Measurements from ENCODE around the gene ADGRL2.
"Not testable (repeated sequence)": the region's sequence is repeated elsewhere in the genome, so short reads cannot be mapped to it uniquely, and the experiment has no call there.

Gene ADGRL2

GRCh38 chr1:81878538-81878937, 77.8 kb downstream of the ADGRL2 start:
- Histone ChIP-seq H3K9ac (ENCODE audit: insufficient read length, low read depth) (no peak overlapping the region), H3K9me3 (ENCODE audit: insufficient read depth, low read length) (no peaks in the 10 kb centered on the region), H3K4me1 (ENCODE audit: insufficient read depth, insufficient read length) (no peaks in the 10 kb centered on the region), H3K4me3 (ENCODE audit: insufficient read length, low read depth) (no peak overlapping the region), H3K27me3 (ENCODE audit: insufficient read depth, insufficient read length) (no peaks in the 10 kb centered on the region), H3K36me3 (ENCODE audit: insufficient read depth, insufficient read length, low read length) (peaks cover 3% of the 10 kb centered on the region)
- DNase-seq (ENCODE audit: low read depth, low spot score), result no peak
- TF ChIP-seq YY1 (IDR thresholded peaks at IDR 0.05; ENCODE audit: insufficient read depth, insufficient read length) (no peak), SUZ12 (IDR thresholded peaks at IDR 0.05; ENCODE audit: extremely low read depth, insufficient read depth, insufficient read length) (no peak), ZNF274 (IDR thresholded peaks at IDR 0.05; ENCODE audit: low read depth, low read length) (no peak)

GRCh38 chr1:81880781-81881180, 80.0 kb downstream of the ADGRL2 start:
- Histone ChIP-seq H3K4me3 (ENCODE audit: insufficient read length, low read depth) (no peak overlapping the region), H3K9ac (ENCODE audit: insufficient read length, low read depth) (no peak overlapping the region), H3K9me3 (ENCODE audit: insufficient read depth, low read length) (no peaks in the 10 kb centered on the region), H3K4me1 (ENCODE audit: insufficient read depth, insufficient read length) (no peaks in the 10 kb centered on the region), H3K36me3 (ENCODE audit: insufficient read depth, insufficient read length, low read length) (peaks cover 3% of the 10 kb centered on the region), H3K27me3 (ENCODE audit: insufficient read depth, insufficient read length) (no peaks in the 10 kb centered on the region)
- DNase-seq (ENCODE audit: low read depth, low spot score), result no peak
- TF ChIP-seq ZNF274 (IDR thresholded peaks at IDR 0.05; ENCODE audit: low read depth, low read length) (no peak), YY1 (IDR thresholded peaks at IDR 0.05; ENCODE audit: insufficient read depth, insufficient read length) (no peak), SUZ12 (IDR thresholded peaks at IDR 0.05; ENCODE audit: extremely low read depth, insufficient read depth, insufficient read length) (no peak)

- Histone ChIP-seq H3K9me3 (ENCODE audit: insufficient read depth, low read length) (no peaks in the 10 kb centered on the region), H3K4me3 (ENCODE audit: insufficient read length, low read depth) (no peak overlapping the region), H3K27me3 (ENCODE audit: insufficient read depth, insufficient read length) (no peaks in the 10 kb centered on the region), H3K4me1 (ENCODE audit: insufficient read depth, insufficient read length) (no peaks in the 10 kb centered on the region), H3K9ac (ENCODE audit: insufficient read length, low read depth) (no peak overlapping the region), H3K36me3 (ENCODE audit: insufficient read depth, insufficient read length, low read length) (peaks cover 3% of the 10 kb centered on the region)
- DNase-seq (ENCODE audit: low read depth, low spot score), result no peak
- TF ChIP-seq YY1 (IDR thresholded peaks at IDR 0.05; ENCODE audit: insufficient read depth, insufficient read length), result no peak
- no peak for TF ChIP-seq ZNF274 (IDR thresholded peaks at IDR 0.05; ENCODE audit: low read depth, low read length)
- TF ChIP-seq SUZ12 (IDR thresholded peaks at IDR 0.05; ENCODE audit: extremely low read depth, insufficient read depth, insufficient read length), result no peak
These were observed 84.6 kb downstream of the ADGRL2 start for GRCh38 chr1:81885291-81885690.

DNA sequence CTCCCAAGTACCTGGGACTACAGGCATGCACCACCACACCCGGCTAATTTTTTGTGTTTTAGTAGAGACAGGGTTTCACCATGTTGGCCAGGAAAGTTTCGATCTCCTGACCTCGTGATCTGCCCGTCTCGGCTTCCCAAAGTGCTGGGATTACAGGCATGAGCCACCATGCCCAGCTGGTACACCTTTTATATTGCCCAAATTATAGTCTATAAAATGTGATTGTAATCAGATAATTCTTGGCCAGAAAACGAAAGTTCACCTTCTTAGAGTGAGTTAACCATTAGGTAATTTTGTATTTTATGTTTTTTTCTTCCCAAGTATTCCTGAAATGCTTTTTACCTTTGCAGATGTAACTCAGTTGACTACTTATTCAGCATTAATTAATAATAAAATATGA, 85.6 kb downstream of the ADGRL2 start:
- not testable (repeated sequence) for H3K4me1 ChIP-seq (ENCODE audit: insufficient read depth, insufficient read length); DNase-seq (ENCODE audit: low read depth, low spot score); H3K4me3 ChIP-seq (ENCODE audit: insufficient read length, low read depth); H3K36me3 ChIP-seq (ENCODE audit: insufficient read depth, insufficient read length, low read length); H3K9me3 ChIP-seq (ENCODE audit: insufficient read depth, low read length); H3K27me3 ChIP-seq (ENCODE audit: insufficient read depth, insufficient read length); H3K9ac ChIP-seq (ENCODE audit: insufficient read length, low read depth)

DNA sequence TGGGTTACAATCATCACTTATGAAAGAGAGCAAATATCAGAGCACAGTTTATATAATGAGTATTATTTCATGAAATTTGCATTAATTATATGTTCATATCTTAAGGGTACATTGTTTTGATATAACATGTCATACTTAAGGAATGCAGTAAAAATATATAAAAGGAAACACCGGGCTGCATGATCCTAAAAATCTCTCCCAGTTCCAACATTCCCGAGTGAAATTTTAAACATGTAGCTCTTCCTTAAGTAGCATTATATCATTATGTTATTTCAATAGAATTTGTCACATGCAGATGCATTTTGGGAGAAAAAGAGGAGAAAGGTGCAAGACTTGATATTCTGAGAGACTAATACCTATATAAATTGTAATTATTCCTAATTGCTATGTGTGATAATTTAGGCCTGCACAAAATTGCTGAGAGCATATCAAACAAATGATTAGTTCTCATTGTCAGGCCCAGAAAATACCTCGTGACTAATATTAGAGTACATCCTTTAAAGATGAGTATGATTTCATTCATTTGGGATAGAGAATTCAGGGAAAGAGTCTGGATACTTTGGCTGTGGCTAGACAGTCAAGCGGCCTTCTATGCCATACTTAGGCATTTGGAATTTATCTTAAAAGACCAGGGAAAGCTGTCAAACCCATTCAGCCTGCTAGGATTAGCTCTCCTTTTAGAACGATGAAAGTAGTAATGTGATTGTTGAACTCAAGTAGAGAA, 86.8 kb downstream of the ADGRL2 start:
- no peaks in the 10 kb centered on the region for H3K27me3 ChIP-seq (ENCODE audit: insufficient read depth, insufficient read length)
- H3K9me3 ChIP-seq (ENCODE audit: insufficient read depth, low read length), result no peaks in the 10 kb centered on the region
- no peaks in the 10 kb centered on the region for H3K4me1 ChIP-seq (ENCODE audit: insufficient read depth, insufficient read length)
- H3K9ac ChIP-seq (ENCODE audit: insufficient read length, low read depth), result no peak overlapping the region
- no peak for TF ChIP-seq ZNF274 (IDR thresholded peaks at IDR 0.05; ENCODE audit: low read depth, low read length)
- no peak for TF ChIP-seq YY1 (IDR thresholded peaks at IDR 0.05; ENCODE audit: insufficient read depth, insufficient read length)
- TF ChIP-seq SUZ12 (IDR thresholded peaks at IDR 0.05; ENCODE audit: extremely low read depth, insufficient read depth, insufficient read length), result no peak
- DNase-seq (ENCODE audit: low read depth, low spot score), result no peak
- no peak overlapping the region for H3K4me3 ChIP-seq (ENCODE audit: insufficient read length, low read depth)
- H3K36me3 ChIP-seq (ENCODE audit: insufficient read depth, insufficient read length, low read length), result peaks cover 4% of the 10 kb centered on the region

GRCh38 chr1:81889166-81889565, 88.4 kb downstream of the ADGRL2 start:
- Histone ChIP-seq H3K27me3 (ENCODE audit: insufficient read depth, insufficient read length) (no peaks in the 10 kb centered on the region), H3K9ac (ENCODE audit: insufficient read length, low read depth) (no peak overlapping the region), H3K4me3 (ENCODE audit: insufficient read length, low read depth) (no peak overlapping the region), H3K9me3 (ENCODE audit: insufficient read depth, low read length) (no peaks in the 10 kb centered on the region), H3K36me3 (ENCODE audit: insufficient read depth, insufficient read length, low read length) (peaks cover 4% of the 10 kb centered on the region), H3K4me1 (ENCODE audit: insufficient read depth, insufficient read length) (no peaks in the 10 kb centered on the region)
- DNase-seq (ENCODE audit: low read depth, low spot score), result no peak
- no peak for TF ChIP-seq SUZ12 (IDR thresholded peaks at IDR 0.05; ENCODE audit: extremely low read depth, insufficient read depth, insufficient read length)
- TF ChIP-seq ZNF274 (IDR thresholded peaks at IDR 0.05; ENCODE audit: low read depth, low read length), result no peak
- no peak for TF ChIP-seq YY1 (IDR thresholded peaks at IDR 0.05; ENCODE audit: insufficient read depth, insufficient read length)

DNA sequence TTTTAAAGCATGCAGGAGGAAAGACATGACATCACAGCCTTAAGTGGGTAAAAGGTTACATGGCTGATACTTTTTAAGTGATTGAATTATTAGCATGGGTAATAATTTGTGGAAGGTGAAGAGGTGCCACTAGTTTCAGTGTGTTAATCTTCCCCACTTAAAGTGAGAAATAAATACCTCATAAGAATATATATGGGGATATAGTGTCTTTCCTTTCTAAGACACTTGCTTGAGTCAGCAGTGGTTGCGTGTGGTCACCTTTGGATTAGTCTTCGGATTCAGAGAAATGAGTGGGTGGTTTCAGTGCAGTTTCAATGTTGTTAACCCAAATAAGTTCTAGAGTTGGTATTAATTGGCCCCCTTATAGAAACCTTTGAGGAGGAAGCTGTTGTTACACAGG, 94.1 kb downstream of the ADGRL2 start:
- Histone ChIP-seq H3K9me3 (ENCODE audit: insufficient read depth, low read length) (no peaks in the 10 kb centered on the region), H3K27me3 (ENCODE audit: insufficient read depth, insufficient read length) (no peaks in the 10 kb centered on the region), H3K9ac (ENCODE audit: insufficient read length, low read depth) (no peak overlapping the region), H3K4me1 (ENCODE audit: insufficient read depth, insufficient read length) (no peaks in the 10 kb centered on the region), H3K4me3 (ENCODE audit: insufficient read length, low read depth) (no peak overlapping the region), H3K36me3 (ENCODE audit: insufficient read depth, insufficient read length, low read length) (peaks cover 4% of the 10 kb centered on the region)
- TF ChIP-seq ZNF274 (IDR thresholded peaks at IDR 0.05; ENCODE audit: low read depth, low read length), result no peak
- TF ChIP-seq SUZ12 (IDR thresholded peaks at IDR 0.05; ENCODE audit: extremely low read depth, insufficient read depth, insufficient read length), result no peak
- TF ChIP-seq YY1 (IDR thresholded peaks at IDR 0.05; ENCODE audit: insufficient read depth, insufficient read length), result no peak
- DNase-seq (ENCODE audit: low read depth, low spot score), result no peak

All from NT2/D1 (cell line).